SK-N-SH (cell line): ENCODE measurements around the gene HOMER1. TPM values are rescaled to one million over a fixed set of nuclear protein-coding genes. Genes with fewer than 3 reads are reported as not detected.
A peak's percentile ranks its signal among the peaks of the same experiment; 100 is the strongest.

Experiments used
- CTCF ChIA-PET: fragments of 300-600, 350-600 bp; formaldehyde crosslinking; extraction: SDS; loops from one replicate; lab custom pipeline; 2021; lab: Yijun Ruan, JAX
- POLR2A ChIA-PET: fragments of 350-600 bp; sonication (Branson Sonifier 250); formaldehyde crosslinking; extraction: SDS; loops from one replicate; lab custom pipeline; 2020; ENCODE audit warnings: antibody characterized with exemption, inconsistent platforms; lab: Yijun Ruan, JAX
- DNase-seq: peaks from one replicate; pipeline ENCODE4 v3.0.0; 2012
- H2AFZ ChIP-seq: fragments of 200-600 bp; sonication (generic); 2 replicates; pipeline ENCODE4 v1.8.1; 2016; ENCODE audit warnings: antibody characterized with exemption, mild to moderate bottlenecking, low read depth
- H3F3A ChIP-seq: fragments of 200-600 bp; sonication (generic); replicated peaks from 2 replicates; pipeline ENCODE3; 2016; ENCODE audit warnings: antibody characterized with exemption, mild to moderate bottlenecking; ENCODE audit not compliant: insufficient read depth
- H3K27ac ChIP-seq, 2 experiments: fragments of 200-500 bp in 1 of 2; fragments of 200-600 bp in 1 of 2; sonication (Bioruptor generic) in 1 of 2; sonication (generic), shearing (Covaris generic) in 1 of 2; 2 replicates each; pipeline versions ENCODE4 v1.5.1 to v1.6.1; 2014 to 2016; ENCODE audit warnings: low read depth in 2 of 2, inconsistent platforms in 1 of 2, low read length in 1 of 2, mild to moderate bottlenecking in 1 of 2, mixed read lengths in 1 of 2
- H3K27me3 ChIP-seq: fragments of 200-600 bp; sonication (generic), shearing (Covaris generic); 2 replicates; pipeline ENCODE4 v1.6.1; 2016; ENCODE audit warnings: mixed run types; ENCODE audit not compliant: insufficient read depth
- H3K36me3 ChIP-seq, 2 experiments: fragments of 200-500 bp in 1 of 2; fragments of 200-600 bp in 1 of 2; sonication (Bioruptor generic) in 1 of 2; sonication (generic) in 1 of 2; replicated peaks in 1 of 2; 2 replicates each; pipeline versions ENCODE3 to v1.5.1; 2014 to 2016; ENCODE audit warnings: low read length in 1 of 2, mild to moderate bottlenecking in 1 of 2; ENCODE audit not compliant: insufficient read depth in 2 of 2, control insufficient read depth in 1 of 2
- H3K4me1 ChIP-seq, 2 experiments: fragments of 200-500 bp in 1 of 2; fragments of 200-600 bp in 1 of 2; sonication (Bioruptor generic) in 1 of 2; sonication (generic), shearing (Covaris generic) in 1 of 2; 2 replicates each; pipeline versions ENCODE4 v1.5.1 to v1.6.1; 2014 to 2016; ENCODE audit warnings: low read depth in 1 of 2, low read length in 1 of 2, mixed run types in 1 of 2; ENCODE audit not compliant: insufficient read depth in 2 of 2, control insufficient read depth in 1 of 2
- H3K4me2 ChIP-seq: fragments of 200-600 bp; sonication (generic), shearing (Covaris generic); 2 replicates; pipeline ENCODE4 v1.6.1; 2017; ENCODE audit warnings: mixed run types
- H3K4me3 ChIP-seq, 2 experiments: fragments of 200-500 bp in 1 of 2; fragments of 200-600 bp in 1 of 2; sonication (Bioruptor generic) in 1 of 2; sonication (generic), shearing (Covaris generic) in 1 of 2; 2 replicates each; pipeline versions ENCODE4 v1.5.1 to v1.8.1; 2014 to 2016; ENCODE audit warnings: low read depth in 2 of 2, inconsistent platforms in 1 of 2, low read length in 1 of 2, mild to moderate bottlenecking in 1 of 2, mixed read lengths in 1 of 2, moderate library complexity in 1 of 2
- H3K79me2 ChIP-seq: fragments of 200-600 bp; sonication (generic); 2 replicates; pipeline ENCODE4 v1.8.1; 2017; ENCODE audit warnings: mild to moderate bottlenecking; ENCODE audit not compliant: insufficient read depth
- H3K9ac ChIP-seq: fragments of 200-600 bp; sonication (generic); 2 replicates; pipeline ENCODE4 v1.6.1; 2017; ENCODE audit warnings: mixed run types
- H3K9me2 ChIP-seq: fragments of 200-600 bp; sonication (generic); 2 replicates; pipeline ENCODE4 v1.6.1; 2017; ENCODE audit warnings: mixed run types
- H3K9me3 ChIP-seq: fragments of 200-600 bp; sonication (generic); 2 replicates; pipeline ENCODE4 v1.6.1; 2017; ENCODE audit warnings: mixed run types, mild to moderate bottlenecking, moderate library complexity
- H4K20me1 ChIP-seq: fragments of 200-600 bp; sonication (generic); 2 replicates; pipeline ENCODE4 v1.6.1; 2017; ENCODE audit warnings: mild to moderate bottlenecking, mixed run types; ENCODE audit not compliant: insufficient read depth
- CHD2 ChIP-seq: fragments of 150-350 bp; IDR thresholded peaks from 2 replicates; pipeline ENCODE4 v1.6.1; 2018; ENCODE audit warnings: low read length; ENCODE audit not compliant: partially characterized antibody
- FOXJ3 ChIP-seq: sonication (generic); formaldehyde crosslinking; IDR thresholded peaks from 2 replicates; pipeline ENCODE4 v1.5.1; 2020; ENCODE audit warnings: mild to moderate bottlenecking, missing genetic modification reagents
- FOXM1 ChIP-seq: IDR thresholded peaks from 2 replicates; pipeline ENCODE4 v1.4.0; 2012; ENCODE audit warnings: low read depth, mild to moderate bottlenecking
- MEF2A ChIP-seq: IDR thresholded peaks from 2 replicates; pipeline ENCODE4 v1.4.0; 2012; ENCODE audit warnings: low read depth, borderline replicate concordance
- NFIC ChIP-seq: IDR thresholded peaks from 2 replicates; pipeline ENCODE4 v1.4.0; 2012; ENCODE audit warnings: borderline replicate concordance
- POLR2AphosphoS5 ChIP-seq: IDR thresholded peaks from 2 replicates; pipeline ENCODE4 v1.6.1; 2012; ENCODE audit warnings: low read depth, low read length
- RCOR1 ChIP-seq: fragments of 150-350 bp; IDR thresholded peaks from 2 replicates; pipeline ENCODE4 v1.6.1; 2017; ENCODE audit warnings: antibody characterized with exemption, low read length
- REST ChIP-seq: IDR thresholded peaks from 2 replicates; pipeline ENCODE4 v1.6.1; 2012; ENCODE audit warnings: mild to moderate bottlenecking, low read depth, low read length, moderate library complexity
- RFX5 ChIP-seq: IDR thresholded peaks from 2 replicates; pipeline ENCODE4 v1.6.1; 2012; ENCODE audit warnings: mild to moderate bottlenecking, improper control_type of control experiment, low read length
- RXRA ChIP-seq: IDR thresholded peaks from 2 replicates; pipeline ENCODE4 v1.4.0; 2012; ENCODE audit warnings: low read depth, mild to moderate bottlenecking, borderline replicate concordance
- TAF1 ChIP-seq: IDR thresholded peaks from 2 replicates; pipeline ENCODE4 v1.6.1; 2012; ENCODE audit warnings: low read depth, mild to moderate bottlenecking, low read length, moderate library complexity, borderline replicate concordance
- USF1 ChIP-seq: IDR thresholded peaks from 2 replicates; pipeline ENCODE4 v1.4.0; 2012; ENCODE audit warnings: low read depth, borderline replicate concordance
- ZBTB33 ChIP-seq: IDR thresholded peaks from 2 replicates; pipeline ENCODE4 v1.4.0; 2012; ENCODE audit warnings: low read depth, borderline replicate concordance
- WGBS: methylation state at CpG from one replicate; pipeline ENCODE4 v1.1.6; 2017; ENCODE audit warnings: low lambda C conversion rate; 5-methylcytosine and 5-hydroxymethylcytosine counted together
- polyA plus RNA-seq, 3 experiments: library from polyadenylated mRNA; depleted of rRNA; stranded (reverse); fragments of >200 nt; gene quantifications; 2 replicates each; pipeline ENCODE4 v1.2.3, GENCODE V29; 2012

HOMER1 gene
- polyA plus RNA-seq, 1 of the 3 experiments (the other 2 are of a cell fraction): 2.2 TPM

DNA sequence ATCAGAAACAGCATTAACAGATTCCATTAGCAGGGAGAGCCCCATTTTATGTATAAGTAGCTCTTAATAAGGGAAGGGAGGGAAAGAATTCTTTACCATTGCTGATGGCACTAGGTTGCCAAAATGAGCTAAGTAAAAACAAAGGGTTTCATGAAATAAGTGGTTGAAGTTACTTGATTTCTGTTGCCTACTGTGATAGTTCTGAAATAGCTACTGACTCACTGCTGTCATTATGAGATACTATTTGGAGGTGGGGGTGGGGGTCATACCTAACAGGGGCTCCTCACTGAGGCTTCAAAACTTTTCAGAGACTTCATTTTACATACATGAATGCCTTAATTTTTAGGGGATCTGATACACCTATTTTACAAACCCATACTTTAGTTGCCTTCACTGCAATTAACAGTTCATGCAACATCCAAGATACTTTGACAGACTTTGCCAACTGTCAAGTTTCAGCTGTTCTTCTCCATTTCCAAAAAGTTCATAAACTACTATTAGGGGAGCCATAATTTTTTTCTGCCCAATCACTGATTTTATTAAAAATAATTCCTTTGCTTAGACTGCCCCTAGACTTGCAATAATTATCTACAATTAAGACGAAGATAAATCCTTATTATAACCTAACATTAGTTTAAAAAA, 4.6 kb downstream of the HOMER1 start:
- H3K9ac ChIP-seq: no peak overlapping the region
- no peak for TF ChIP-seq FOXM1
- no peak for TF ChIP-seq NFIC
- no peak for TF ChIP-seq CHD2
- TF ChIP-seq USF1: no peak
- TF ChIP-seq RFX5: no peak
- no peak for TF ChIP-seq FOXJ3
- no peak for TF ChIP-seq TAF1
- no peak for TF ChIP-seq RCOR1
- no peak for TF ChIP-seq POLR2AphosphoS5
- TF ChIP-seq REST: no peak
- TF ChIP-seq RXRA: no peak
- TF ChIP-seq MEF2A: no peak
- no peak for TF ChIP-seq ZBTB33
- no peaks in the 10 kb centered on the region for H3K27me3 ChIP-seq
- WGBS: 91% methylated on average over 1 of the region's 1 CpG
- no peak overlapping the region for H3K4me3 ChIP-seq
- no peaks in the 10 kb centered on the region for H3K36me3 ChIP-seq
- ChIA-PET CTCF (interaction anchor here (1.3 to 2.2 kb wide), 3 partner anchors 10 to 484 kb away, joined by 3 to 4 read pairs (median 3); no protein-coding TSS in a partner anchor), POLR2A (no interaction called here)
- H3K79me2 ChIP-seq: peaks cover 48% of the 10 kb centered on the region
- peaks cover 13 to 22% of the 10 kb centered on the region in 2 experiments; a peak in 3 of 4 replicates for H3K4me1 ChIP-seq
- peaks cover under 1% of the 10 kb centered on the region for H3F3A ChIP-seq
- no peaks in the 10 kb centered on the region for H3K9me3 ChIP-seq
- no peak overlapping the region for H2AFZ ChIP-seq
- H4K20me1 ChIP-seq: no peaks in the 10 kb centered on the region
- no peak for DNase-seq
- no peaks in the 10 kb centered on the region for H3K9me2 ChIP-seq
- H3K27ac ChIP-seq: no peak overlapping the region
- peak overlapping the region; percentile 2; the same call in 1 of the 2 replicates for H3K4me2 ChIP-seq
